ENCODE results near the gene MZT2B. TPM values are rescaled to one million over a fixed set of nuclear protein-coding genes. Genes with fewer than 3 reads are reported as not detected.
"Not testable (repeated sequence)": the region's sequence is repeated elsewhere in the genome, so short reads cannot be mapped to it uniquely, and the experiment has no call there.

MZT2B gene
- total and polyA plus RNA-seq, 9 of the 15 experiments (the other 6 are each of a cell fraction or from before 2014, with no cell fraction given) = 5.1 to 435 (median 102) TPM

DNA sequence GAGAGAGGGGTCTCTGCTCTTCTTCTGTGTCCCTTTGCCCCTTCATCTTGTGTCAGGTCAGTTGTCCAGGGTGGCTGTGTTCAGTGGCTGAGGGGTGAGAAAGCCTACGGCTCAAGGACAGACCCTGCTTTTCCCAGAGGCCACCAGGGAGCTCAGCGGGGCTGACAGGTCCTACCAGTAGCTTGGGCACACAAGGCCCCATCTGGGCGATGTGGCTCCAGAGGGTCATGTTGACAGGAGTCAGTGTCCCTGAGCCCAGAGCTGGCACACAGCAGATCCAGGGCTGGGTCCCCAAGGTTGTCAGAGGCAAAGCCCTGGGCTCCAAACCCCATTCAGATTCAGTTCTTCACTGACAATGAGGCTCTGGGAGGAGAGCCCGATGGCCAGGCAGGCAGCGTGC, 44.9 kb upstream of the MZT2B start:
- H3K9me1 ChIP-seq (ENCODE audit: control insufficient read depth, insufficient read depth, low read length); H3K4me2 ChIP-seq (ENCODE audit: insufficient read depth, low read length); H3K27ac ChIP-seq (ENCODE audit: extremely low read depth, low read depth, low read length); H3K9me3 ChIP-seq (replicated peaks; ENCODE audit: control insufficient read depth, insufficient read depth, low read depth, low read length); intact Hi-C loops (cut with micrococcal nuclease); H4K20me1 ChIP-seq (replicated peaks; ENCODE audit: control insufficient read depth, insufficient read depth, low read length); H3K4me3 ChIP-seq; FAIRE-seq; H2AFZ ChIP-seq (ENCODE audit: low read depth, low read length); ATAC-seq; DNase-seq (ENCODE audit: extremely low read depth in 1 of 4, low spot score in 3 of 4); H3K9ac ChIP-seq (ENCODE audit: insufficient read depth in 1 of 2, low read depth in 2 of 2, low read length in 2 of 2); H3K27me3 ChIP-seq (ENCODE audit: control insufficient read depth in 2 of 2, insufficient read depth in 2 of 2, low read length in 2 of 2); H3K36me3 ChIP-seq (ENCODE audit: control insufficient read depth, insufficient read depth, low read length); BruUV-seq (replicated peaks); CTCF ChIA-PET (ENCODE audit: low intra/inter-chr PET ratio): not testable (repeated sequence)
- Histone ChIP-seq H3K79me2 (ENCODE audit: control insufficient read depth, insufficient read depth, low read length) (peaks cover 23% of the 10 kb centered on the region), H3K4me1 (replicated peaks in 1 of 2; ENCODE audit: control insufficient read depth in 2 of 2, insufficient read depth in 2 of 2, low read length in 2 of 2) (peaks cover 0 to 10% of the 10 kb centered on the region in 2 experiments; a peak in 1 of 5 replicates)
- in situ Hi-C loops (cut with MboI) = loop anchor here (10.0 kb wide), 1 partner anchor 1078 kb away; no protein-coding TSS in a partner anchor
- WGBS (ENCODE audit: insufficient coverage, low coverage, missing lambda C conversion rate) = 63% methylated on average over 2 of the region's 5 CpGs
- POLR2A ChIA-PET = interaction anchor here (0.6 kb wide), 1 partner anchor 127 kb away, joined by 4 read pairs; no protein-coding TSS in a partner anchor

DNA sequence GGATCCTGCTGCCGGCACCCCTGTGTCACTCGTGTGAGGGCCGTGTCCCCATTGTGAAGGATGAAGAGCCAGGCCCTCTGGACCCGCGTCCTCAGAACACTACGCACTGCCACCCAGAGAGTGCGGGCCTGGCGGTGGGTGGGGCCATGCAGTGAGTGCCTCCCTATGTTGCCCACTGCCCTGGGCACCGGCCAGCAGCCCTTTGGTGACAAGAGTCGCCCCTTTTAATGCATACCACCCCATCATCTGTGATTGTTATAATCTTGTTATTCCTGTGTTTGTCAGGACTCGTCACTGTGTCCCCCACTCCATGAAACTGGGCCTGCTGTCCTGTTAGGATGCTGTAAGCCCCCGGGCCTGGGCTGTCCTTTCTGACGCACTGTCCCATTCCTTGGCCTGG, 43.7 kb upstream of the MZT2B start:
- BruUV-seq (replicated peaks); ATAC-seq: not testable (repeated sequence)

More for the DNA sequence above, 43.7 kb upstream of the MZT2B start:
- H3K27ac ChIP-seq (ENCODE audit: extremely low read depth, low read depth, low read length); H3K4me3 ChIP-seq; H2AFZ ChIP-seq (ENCODE audit: low read depth, low read length); CTCF ChIA-PET (ENCODE audit: low intra/inter-chr PET ratio); H3K9me1 ChIP-seq (ENCODE audit: control insufficient read depth, insufficient read depth, low read length); H4K20me1 ChIP-seq (replicated peaks; ENCODE audit: control insufficient read depth, insufficient read depth, low read length); FAIRE-seq; intact Hi-C loops (cut with micrococcal nuclease); H3K9ac ChIP-seq (ENCODE audit: insufficient read depth in 1 of 2, low read depth in 2 of 2, low read length in 2 of 2); H3K9me3 ChIP-seq (replicated peaks; ENCODE audit: control insufficient read depth, insufficient read depth, low read depth, low read length); H3K27me3 ChIP-seq (ENCODE audit: control insufficient read depth in 2 of 2, insufficient read depth in 2 of 2, low read length in 2 of 2); H3K4me2 ChIP-seq (ENCODE audit: insufficient read depth, low read length); POLR2A ChIA-PET; H3K36me3 ChIP-seq (ENCODE audit: control insufficient read depth, insufficient read depth, low read length); DNase-seq (ENCODE audit: extremely low read depth in 1 of 4, low spot score in 3 of 4): not testable (repeated sequence)
- in situ Hi-C loops (cut with MboI) = loop anchor here (10.0 kb wide), 1 partner anchor 1076 kb away; no protein-coding TSS in a partner anchor
- peaks cover 0 to 10% of the 10 kb centered on the region in 2 experiments; a peak in 2 of 5 replicates for H3K4me1 ChIP-seq (replicated peaks in 1 of 2; ENCODE audit: control insufficient read depth in 2 of 2, insufficient read depth in 2 of 2, low read length in 2 of 2)
- peaks cover 11% of the 10 kb centered on the region for H3K79me2 ChIP-seq (ENCODE audit: control insufficient read depth, insufficient read depth, low read length)
- 57% methylated on average over 6 of the region's 13 CpGs for WGBS (ENCODE audit: insufficient coverage, low coverage, missing lambda C conversion rate)

All from K562 (cell line).